Brain microvascular endothelial cell (primary cell): ENCODE results near the gene NR2F1-AS1.

Experiments used
- DNase-seq: peaks from one replicate; pipeline ENCODE4 v3.0.0-alpha.2; 2020
- H3K27ac ChIP-seq: fragments of 250-450 bp; sonication (Bioruptor Pico); 2 replicates; pipeline ENCODE4 v1.5.1; 2020; ENCODE audit warnings: mild to moderate bottlenecking, moderate library complexity
- H3K27me3 ChIP-seq: fragments of 250-450 bp; sonication (Bioruptor Pico); replicated peaks from 2 replicates; pipeline ENCODE4 v1.5.1; 2020; ENCODE audit warnings: mild to moderate bottlenecking
- H3K36me3 ChIP-seq: fragments of 250-450 bp; sonication (Bioruptor Pico); replicated peaks from 2 replicates; pipeline ENCODE4 v1.5.1; 2020; ENCODE audit warnings: mild to moderate bottlenecking
- H3K4me3 ChIP-seq: 2 replicates; pipeline ENCODE4 v1.5.1; 2011; ENCODE audit warnings: low read depth, mild to moderate bottlenecking, control low read depth, low read length, moderate library complexity
- in situ Hi-C: cut with HindIII; loops from 2 replicates; pipeline ENCODE4 v1.10.0; 2017; ENCODE audit warnings: low sequenced_read_pairs, low pct_ligation_motif_present
- TF ChIP-seq, protein P1 (sequence below): IDR thresholded peaks from 2 replicates; pipeline ENCODE4 v1.5.1; 2011; ENCODE audit warnings: low read depth, mild to moderate bottlenecking, moderate library complexity, low read length, control low read depth, inconsistent platforms; ENCODE audit errors: missing control alignments

The NR2F1-AS1 gene

DNA sequence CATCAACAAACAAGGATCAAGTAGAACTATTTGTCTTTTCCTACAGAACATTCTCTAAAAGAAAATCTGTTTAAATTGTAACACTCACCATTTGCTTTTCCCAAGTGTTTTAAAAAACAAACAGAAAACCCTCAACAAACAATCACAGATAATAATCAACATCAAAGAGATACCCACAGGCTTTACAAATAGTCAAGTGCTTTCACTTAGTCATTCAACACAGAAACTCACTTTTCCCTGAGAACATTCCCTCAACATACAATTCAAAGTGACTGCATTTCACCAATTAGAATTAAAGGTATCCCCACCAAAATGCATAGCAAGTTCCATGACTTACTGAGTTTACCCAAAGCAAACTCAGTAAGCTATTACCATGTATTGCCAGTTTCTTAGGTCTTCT, 144.9 kb downstream of the NR2F1-AS1 start:
- no peak for DNase-seq
- Histone ChIP-seq H3K27me3 (no peaks in the 10 kb centered on the region), H3K27ac (no peak overlapping the region), H3K36me3 (no peaks in the 10 kb centered on the region), H3K4me3 (no peak overlapping the region)
- TF ChIP-seq, protein P1, sequence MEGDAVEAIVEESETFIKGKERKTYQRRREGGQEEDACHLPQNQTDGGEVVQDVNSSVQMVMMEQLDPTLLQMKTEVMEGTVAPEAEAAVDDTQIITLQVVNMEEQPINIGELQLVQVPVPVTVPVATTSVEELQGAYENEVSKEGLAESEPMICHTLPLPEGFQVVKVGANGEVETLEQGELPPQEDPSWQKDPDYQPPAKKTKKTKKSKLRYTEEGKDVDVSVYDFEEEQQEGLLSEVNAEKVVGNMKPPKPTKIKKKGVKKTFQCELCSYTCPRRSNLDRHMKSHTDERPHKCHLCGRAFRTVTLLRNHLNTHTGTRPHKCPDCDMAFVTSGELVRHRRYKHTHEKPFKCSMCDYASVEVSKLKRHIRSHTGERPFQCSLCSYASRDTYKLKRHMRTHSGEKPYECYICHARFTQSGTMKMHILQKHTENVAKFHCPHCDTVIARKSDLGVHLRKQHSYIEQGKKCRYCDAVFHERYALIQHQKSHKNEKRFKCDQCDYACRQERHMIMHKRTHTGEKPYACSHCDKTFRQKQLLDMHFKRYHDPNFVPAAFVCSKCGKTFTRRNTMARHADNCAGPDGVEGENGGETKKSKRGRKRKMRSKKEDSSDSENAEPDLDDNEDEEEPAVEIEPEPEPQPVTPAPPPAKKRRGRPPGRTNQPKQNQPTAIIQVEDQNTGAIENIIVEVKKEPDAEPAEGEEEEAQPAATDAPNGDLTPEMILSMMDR = no peak
- in situ Hi-C loops = no loop called here

DNA sequence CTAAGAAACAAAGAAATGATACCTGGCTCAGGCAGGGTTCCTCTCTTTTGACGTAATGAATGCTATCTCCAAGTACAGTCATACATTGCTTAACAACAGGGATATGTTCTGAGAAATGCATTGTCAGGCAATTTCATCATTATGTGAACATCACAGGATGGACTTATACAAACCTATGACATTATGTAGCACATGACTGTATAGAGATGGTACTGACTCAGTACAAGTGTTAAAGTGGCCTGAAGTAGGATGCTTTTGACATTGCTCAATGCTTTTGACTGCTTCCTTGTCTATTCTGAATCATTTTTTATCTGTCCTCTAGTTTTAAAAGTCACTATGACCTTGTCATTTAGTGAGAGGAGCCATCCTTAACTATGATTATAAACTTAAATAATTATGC, 147.6 kb downstream of the NR2F1-AS1 start:
- Histone ChIP-seq H3K4me3 (no peak overlapping the region), H3K27me3 (no peaks in the 10 kb centered on the region), H3K36me3 (no peaks in the 10 kb centered on the region), H3K27ac (peak overlapping the region; percentile 56)
- TF ChIP-seq, protein P1 = no peak
- peak; percentile 82 for DNase-seq
- in situ Hi-C loops = no loop called here

DNA sequence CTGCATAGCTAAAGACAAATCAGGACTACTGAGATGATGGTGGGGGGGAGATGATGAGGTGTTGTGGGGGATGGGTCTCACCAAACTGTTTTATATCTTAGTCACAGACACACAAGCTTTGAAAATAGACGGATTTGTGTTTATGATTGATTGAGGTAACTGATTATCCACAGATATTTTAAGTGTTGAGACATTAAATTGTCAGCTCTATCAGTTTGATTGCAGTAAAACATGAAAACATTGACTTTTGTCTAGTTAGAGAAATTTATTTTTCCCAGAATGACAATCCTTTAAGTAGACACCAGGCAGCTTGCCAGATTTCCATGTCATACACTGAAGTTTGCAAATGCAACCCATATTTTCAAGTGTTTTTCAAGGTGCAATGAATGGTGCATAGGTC, 149.8 kb downstream of the NR2F1-AS1 start:
- in situ Hi-C loops = no loop called here
- H3K27me3 ChIP-seq = no peaks in the 10 kb centered on the region
- no peak overlapping the region for H3K27ac ChIP-seq
- DNase-seq = no peak
- TF ChIP-seq, protein P1 = no peak
- no peak overlapping the region for H3K4me3 ChIP-seq
- no peaks in the 10 kb centered on the region for H3K36me3 ChIP-seq

DNA sequence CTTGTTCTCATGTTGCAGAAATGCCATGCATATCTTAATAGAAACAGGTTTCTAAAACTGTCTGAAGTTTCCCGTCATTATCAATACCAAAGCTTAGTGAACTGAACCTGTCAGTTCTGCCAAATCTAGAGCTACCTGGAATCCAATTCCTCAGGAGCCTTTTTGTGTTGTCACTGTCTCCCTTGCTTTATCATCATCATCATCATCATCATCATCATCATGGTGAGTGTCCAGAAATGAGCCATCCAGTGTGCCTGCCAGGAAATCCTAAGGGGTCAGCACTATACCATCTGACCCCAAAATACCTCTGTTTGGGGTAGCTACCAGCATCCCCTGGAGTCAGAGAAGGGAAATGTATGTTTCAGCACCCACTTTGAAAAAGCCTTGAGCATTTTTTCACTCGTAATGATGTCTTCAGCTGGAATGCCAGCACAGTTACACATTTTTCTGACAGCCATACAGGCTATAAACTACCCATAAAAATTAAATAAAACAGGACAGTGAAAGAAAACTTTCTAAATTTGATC, 150.3 kb downstream of the NR2F1-AS1 start:
- Histone ChIP-seq H3K27me3 (no peaks in the 10 kb centered on the region), H3K27ac (no peak overlapping the region), H3K36me3 (no peaks in the 10 kb centered on the region), H3K4me3 (no peak overlapping the region)
- in situ Hi-C loops = no loop called here
- TF ChIP-seq, protein P1 = peak; percentile 8
- no peak for DNase-seq

DNA sequence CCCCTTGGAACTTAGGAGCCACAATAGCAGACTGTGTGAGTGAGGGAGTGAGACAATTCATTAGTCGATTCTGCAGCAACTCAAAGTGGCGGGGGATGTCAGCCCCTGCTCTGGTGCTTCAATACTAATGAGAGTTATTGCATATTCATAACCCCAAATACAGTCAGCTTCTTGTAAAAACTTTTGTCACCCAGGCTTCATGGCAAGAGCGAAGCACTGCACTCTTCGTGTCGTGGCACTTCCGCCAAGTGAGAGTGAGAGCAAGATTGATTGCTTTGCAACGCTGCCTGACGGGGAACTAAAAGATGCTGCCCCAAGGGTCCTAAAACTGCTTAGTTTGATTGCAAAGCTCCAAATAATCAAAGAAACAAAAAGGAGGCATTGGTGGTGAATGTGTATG, 150.9 kb downstream of the NR2F1-AS1 start:
- no peak for DNase-seq
- Histone ChIP-seq H3K36me3 (no peaks in the 10 kb centered on the region), H3K4me3 (no peak overlapping the region), H3K27ac (no peak overlapping the region), H3K27me3 (no peaks in the 10 kb centered on the region)
- TF ChIP-seq, protein P1 = no peak
- in situ Hi-C loops = no loop called here

DNA sequence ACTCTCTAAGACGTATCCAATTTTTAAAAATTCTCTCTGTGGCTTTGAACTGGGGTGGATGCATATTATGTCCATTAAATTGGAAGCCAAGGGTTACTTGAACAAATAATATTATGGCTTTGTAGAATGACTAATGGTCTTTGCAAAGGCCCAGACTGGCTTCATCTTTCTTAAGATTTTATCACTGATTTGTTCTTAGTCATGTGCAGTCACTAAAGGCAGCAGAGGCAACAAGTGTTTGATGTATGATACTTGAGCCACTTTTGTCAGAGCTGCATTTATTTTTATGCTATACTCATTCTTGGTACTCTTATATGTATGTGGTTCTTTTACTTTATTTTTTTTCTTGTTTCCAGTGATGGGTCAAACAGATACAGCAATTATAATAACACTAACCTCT, 152.2 kb downstream of the NR2F1-AS1 start:
- H3K27ac ChIP-seq = no peak overlapping the region
- H3K36me3 ChIP-seq = no peaks in the 10 kb centered on the region
- in situ Hi-C loops = no loop called here
- H3K27me3 ChIP-seq = no peaks in the 10 kb centered on the region
- no peak overlapping the region for H3K4me3 ChIP-seq
- TF ChIP-seq, protein P1 = no peak
- peak; percentile 57 for DNase-seq
